ENCODE measurements around the gene TTC21A. TPM values are rescaled to one million over a fixed set of nuclear protein-coding genes. Genes with fewer than 3 reads are reported as not detected.
"Not testable (repeated sequence)": the region's sequence is repeated elsewhere in the genome, so short reads cannot be mapped to it uniquely, and the experiment has no call there.

The TTC21A gene
- total RNA-seq, 1 experiment from 2014 or later = 1.7 TPM

DNA sequence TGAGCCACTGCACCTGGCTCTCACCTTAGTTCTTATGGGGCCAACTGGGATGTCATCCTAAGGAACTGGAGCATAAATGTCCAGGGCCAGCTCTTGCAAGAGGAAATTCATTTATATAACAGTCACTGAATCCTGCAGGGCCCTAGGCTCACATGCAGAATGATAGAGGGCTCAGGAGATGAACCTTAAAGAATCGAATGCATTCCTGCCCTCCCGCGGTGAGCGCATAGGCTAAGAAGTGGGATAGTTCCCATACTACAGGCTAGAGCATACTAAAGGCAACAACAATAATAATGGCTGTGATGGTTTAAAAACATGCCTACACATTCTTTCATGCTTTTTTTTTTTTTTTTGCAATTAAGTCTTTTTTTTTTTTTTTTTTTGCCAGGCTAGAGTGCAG lies 63.0 kb downstream of the TTC21A start:
- TF ChIP-seq, protein P1, sequence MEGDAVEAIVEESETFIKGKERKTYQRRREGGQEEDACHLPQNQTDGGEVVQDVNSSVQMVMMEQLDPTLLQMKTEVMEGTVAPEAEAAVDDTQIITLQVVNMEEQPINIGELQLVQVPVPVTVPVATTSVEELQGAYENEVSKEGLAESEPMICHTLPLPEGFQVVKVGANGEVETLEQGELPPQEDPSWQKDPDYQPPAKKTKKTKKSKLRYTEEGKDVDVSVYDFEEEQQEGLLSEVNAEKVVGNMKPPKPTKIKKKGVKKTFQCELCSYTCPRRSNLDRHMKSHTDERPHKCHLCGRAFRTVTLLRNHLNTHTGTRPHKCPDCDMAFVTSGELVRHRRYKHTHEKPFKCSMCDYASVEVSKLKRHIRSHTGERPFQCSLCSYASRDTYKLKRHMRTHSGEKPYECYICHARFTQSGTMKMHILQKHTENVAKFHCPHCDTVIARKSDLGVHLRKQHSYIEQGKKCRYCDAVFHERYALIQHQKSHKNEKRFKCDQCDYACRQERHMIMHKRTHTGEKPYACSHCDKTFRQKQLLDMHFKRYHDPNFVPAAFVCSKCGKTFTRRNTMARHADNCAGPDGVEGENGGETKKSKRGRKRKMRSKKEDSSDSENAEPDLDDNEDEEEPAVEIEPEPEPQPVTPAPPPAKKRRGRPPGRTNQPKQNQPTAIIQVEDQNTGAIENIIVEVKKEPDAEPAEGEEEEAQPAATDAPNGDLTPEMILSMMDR (conservative IDR thresholded peaks at IDR 0.05) = no peak
- Histone ChIP-seq H3K4me2 (ENCODE audit: insufficient read depth, insufficient read length, low read length) (no peak overlapping the region), H3K9me3 (ENCODE audit: control insufficient read depth, low read depth, low read length) (no peaks in the 10 kb centered on the region), H3T11ph (ENCODE audit: low read length) (no peak overlapping the region), H3K27ac (ENCODE audit: insufficient read length, low read depth, low read length) (no peak overlapping the region), H3K27me3 (ENCODE audit: insufficient read depth, low read length) (no peaks in the 10 kb centered on the region), H3K79me2 (ENCODE audit: insufficient read depth, low read length) (no peaks in the 10 kb centered on the region), H4K20me1 (ENCODE audit: control insufficient read depth, insufficient read depth, insufficient read length) (no peaks in the 10 kb centered on the region), H4K8ac (replicated peaks; ENCODE audit: insufficient read length, low read depth, low read length) (no peak overlapping the region), H2BK5ac (ENCODE audit: insufficient read length, low read length) (no peak overlapping the region), H3K56ac (ENCODE audit: insufficient read length, low read depth, low read length) (no peak overlapping the region), H2BK15ac (ENCODE audit: low read depth, low read length) (no peak overlapping the region), H2BK20ac (ENCODE audit: low read depth, low read length, poor library complexity, severe bottlenecking) (no peak overlapping the region), H3K18ac (ENCODE audit: insufficient read length, low read depth, low read length) (no peak overlapping the region), H3K23ac (ENCODE audit: insufficient read length, low read depth, low read length) (no peak overlapping the region), H3K79me1 (ENCODE audit: insufficient read depth, low read depth, low read length, poor library complexity, severe bottlenecking) (no peaks in the 10 kb centered on the region), H3K23me2 (ENCODE audit: insufficient read length, low read depth, low read length, poor library complexity, severe bottlenecking) (no peaks in the 10 kb centered on the region), H2AFZ (ENCODE audit: low read length) (no peak overlapping the region), H2AK5ac (ENCODE audit: insufficient read length, low read length) (no peak overlapping the region), H4K5ac (ENCODE audit: insufficient read length, low read depth, low read length) (no peak overlapping the region), H3K4me1 (ENCODE audit: insufficient read depth, low read length) (peaks cover 4% of the 10 kb centered on the region; the same call in 1 of the 2 replicates), H3K9ac (ENCODE audit: extremely low read depth, insufficient read length, low read length) (no peak overlapping the region), H3K4ac (ENCODE audit: low read depth, low read length) (no peak overlapping the region), H2BK120ac (ENCODE audit: low read depth, low read length, poor library complexity, severe bottlenecking) (no peak overlapping the region), H4K91ac (ENCODE audit: insufficient read length, low read depth, low read length) (no peak overlapping the region), H2BK12ac (ENCODE audit: insufficient read length, low read depth, low read length) (no peak overlapping the region), H3K14ac (ENCODE audit: insufficient read depth, low read length) (no peak overlapping the region)
- no peaks in the 10 kb centered on the region for H3K36me3 Mint-ChIP-seq (ENCODE audit: insufficient read depth in 1 of 3, low read depth in 3 of 3)
- H3K4me3 Mint-ChIP-seq = no peak overlapping the region
- peaks cover 6 to 10% of the 10 kb centered on the region in 2 experiments for H3K9me3 Mint-ChIP-seq
- WGBS (ENCODE audit: extremely low coverage, insufficient read length, low lambda C conversion rate) = no CpG with 5 or more reads among the region's 4 CpGs
- 0 out of 7 replicates have a peak overlapping the region, but pooled peaks of 1 of the 3 experiments have one; percentile 22 for H3K27ac Mint-ChIP-seq
- peaks cover 4% of the 10 kb centered on the region for H3K27me3 Mint-ChIP-seq (ENCODE audit: low read depth)
- no peak for DNase-seq
- H3K4me1 Mint-ChIP-seq = peaks cover 14 to 19% of the 10 kb centered on the region in 2 experiments

DNA sequence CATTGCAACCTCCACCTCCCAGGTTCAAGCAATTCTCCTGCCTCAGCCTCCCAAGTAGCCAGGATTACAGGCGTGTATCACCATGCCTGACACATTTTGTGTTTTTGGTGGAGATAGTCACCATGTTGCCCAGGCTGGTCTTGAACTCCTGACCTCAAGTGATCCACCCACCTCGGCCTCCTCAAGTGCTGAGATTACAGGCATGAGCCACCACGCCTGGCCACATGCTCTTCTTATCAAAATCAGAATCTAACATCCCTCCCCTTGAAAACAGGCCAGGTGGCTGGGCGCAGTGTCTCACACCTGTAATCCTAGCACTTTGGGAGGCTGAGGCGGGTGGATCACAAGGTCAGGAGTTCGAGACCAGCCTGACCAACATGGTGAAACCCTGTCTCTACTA lies 63.4 kb downstream of the TTC21A start:
- H2AK5ac ChIP-seq (ENCODE audit: insufficient read length, low read length); H2BK120ac ChIP-seq (ENCODE audit: low read depth, low read length, poor library complexity, severe bottlenecking); H4K91ac ChIP-seq (ENCODE audit: insufficient read length, low read depth, low read length); H3K9me3 Mint-ChIP-seq; H3K36me3 Mint-ChIP-seq (ENCODE audit: insufficient read depth in 1 of 3, low read depth in 3 of 3); H4K8ac ChIP-seq (replicated peaks; ENCODE audit: insufficient read length, low read depth, low read length); H2BK5ac ChIP-seq (ENCODE audit: insufficient read length, low read length); H3K9ac ChIP-seq (ENCODE audit: extremely low read depth, insufficient read length, low read length); H3K79me2 ChIP-seq (ENCODE audit: insufficient read depth, low read length); H3K27me3 ChIP-seq (ENCODE audit: insufficient read depth, low read length); H3K27ac ChIP-seq (ENCODE audit: insufficient read length, low read depth, low read length); H3K4me1 ChIP-seq (ENCODE audit: insufficient read depth, low read length); H3K23me2 ChIP-seq (ENCODE audit: insufficient read length, low read depth, low read length, poor library complexity, severe bottlenecking); H2BK12ac ChIP-seq (ENCODE audit: insufficient read length, low read depth, low read length); H3K14ac ChIP-seq (ENCODE audit: insufficient read depth, low read length); H3K4me2 ChIP-seq (ENCODE audit: insufficient read depth, insufficient read length, low read length); H3K79me1 ChIP-seq (ENCODE audit: insufficient read depth, low read depth, low read length, poor library complexity, severe bottlenecking); H4K20me1 ChIP-seq (ENCODE audit: control insufficient read depth, insufficient read depth, insufficient read length); H2BK20ac ChIP-seq (ENCODE audit: low read depth, low read length, poor library complexity, severe bottlenecking); H4K5ac ChIP-seq (ENCODE audit: insufficient read length, low read depth, low read length); DNase-seq; H2AFZ ChIP-seq (ENCODE audit: low read length); H3K4me3 Mint-ChIP-seq; H3K23ac ChIP-seq (ENCODE audit: insufficient read length, low read depth, low read length); H3T11ph ChIP-seq (ENCODE audit: low read length); H3K18ac ChIP-seq (ENCODE audit: insufficient read length, low read depth, low read length); H3K9me3 ChIP-seq (ENCODE audit: control insufficient read depth, low read depth, low read length); H3K27me3 Mint-ChIP-seq (ENCODE audit: low read depth); H2BK15ac ChIP-seq (ENCODE audit: low read depth, low read length); H3K56ac ChIP-seq (ENCODE audit: insufficient read length, low read depth, low read length); H3K4ac ChIP-seq (ENCODE audit: low read depth, low read length): not testable (repeated sequence)
- Mint-ChIP-seq H3K4me1 (peaks cover 16 to 21% of the 10 kb centered on the region in 2 experiments), H3K27ac (0 out of 7 replicates have a peak overlapping the region, but pooled peaks of 1 of the 3 experiments have one; percentile 22)
- whole genome bisulfite sequencing (ENCODE audit: extremely low coverage, insufficient read length, low lambda C conversion rate) = no CpG with 5 or more reads among the region's 6 CpGs
